MM.1S (cell line): ENCODE data around the gene GATM.

Experiments used
- EZH2phosphoT487 ChIP-seq: fragments of 300-600 bp; sonication (generic); IDR thresholded peaks from 2 replicates; pipeline ENCODE4 v1.6.1; 2018; ENCODE audit warnings: antibody characterized with exemption, low read length
- TF ChIP-seq, protein P1 (sequence below): fragments of 300-600 bp; sonication (generic); IDR thresholded peaks from 2 replicates; pipeline ENCODE4 v1.5.1; 2016; ENCODE audit warnings: antibody characterized with exemption, low read length, mixed read lengths

DNA sequence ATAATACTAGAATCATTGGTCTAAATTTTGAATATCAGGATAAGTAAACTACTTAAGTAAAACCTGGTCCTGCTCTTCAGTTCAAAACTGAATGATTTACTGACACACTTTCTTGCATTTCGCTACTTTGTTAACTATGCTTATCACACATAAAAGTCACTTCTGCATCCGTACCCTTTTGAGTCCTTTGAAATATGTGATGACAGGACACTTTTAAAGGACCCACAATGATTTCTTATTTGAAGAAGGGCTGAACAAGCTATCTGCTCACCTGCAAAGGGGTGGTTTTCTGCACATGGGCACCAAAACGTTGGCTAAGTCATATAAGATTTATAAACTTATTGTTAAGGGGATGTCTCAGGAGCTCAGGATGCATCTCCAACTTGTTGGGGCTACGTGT lies 15.0 kb downstream of the GATM start:
- TF ChIP-seq, protein P1, sequence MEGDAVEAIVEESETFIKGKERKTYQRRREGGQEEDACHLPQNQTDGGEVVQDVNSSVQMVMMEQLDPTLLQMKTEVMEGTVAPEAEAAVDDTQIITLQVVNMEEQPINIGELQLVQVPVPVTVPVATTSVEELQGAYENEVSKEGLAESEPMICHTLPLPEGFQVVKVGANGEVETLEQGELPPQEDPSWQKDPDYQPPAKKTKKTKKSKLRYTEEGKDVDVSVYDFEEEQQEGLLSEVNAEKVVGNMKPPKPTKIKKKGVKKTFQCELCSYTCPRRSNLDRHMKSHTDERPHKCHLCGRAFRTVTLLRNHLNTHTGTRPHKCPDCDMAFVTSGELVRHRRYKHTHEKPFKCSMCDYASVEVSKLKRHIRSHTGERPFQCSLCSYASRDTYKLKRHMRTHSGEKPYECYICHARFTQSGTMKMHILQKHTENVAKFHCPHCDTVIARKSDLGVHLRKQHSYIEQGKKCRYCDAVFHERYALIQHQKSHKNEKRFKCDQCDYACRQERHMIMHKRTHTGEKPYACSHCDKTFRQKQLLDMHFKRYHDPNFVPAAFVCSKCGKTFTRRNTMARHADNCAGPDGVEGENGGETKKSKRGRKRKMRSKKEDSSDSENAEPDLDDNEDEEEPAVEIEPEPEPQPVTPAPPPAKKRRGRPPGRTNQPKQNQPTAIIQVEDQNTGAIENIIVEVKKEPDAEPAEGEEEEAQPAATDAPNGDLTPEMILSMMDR: no peak
- no peak for TF ChIP-seq EZH2phosphoT487
